Thyroid gland (tissue), 4 donors: ENCODE measurements around the gene PLK5. TPM values are rescaled to one million over a fixed set of nuclear protein-coding genes. Genes with fewer than 3 reads are reported as not detected.

Experiments used
- DNase-seq, 2 donors: peaks; one replicate each; pipeline ENCODE4 v3.0.0-alpha.2; 2019
- H3K27ac ChIP-seq, 3 donors: fragments of 200-600 bp; sonication (generic); 1 replicate in 2 of 3; 2 replicates in 1 of 3; pipeline ENCODE4 v1.5.1; 2016 to 2019; ENCODE audit warnings: mild to moderate bottlenecking in 1 of 3, moderate library complexity in 1 of 3
- H3K27me3 ChIP-seq: fragments of 200-600 bp; sonication (generic); one replicate; pipeline ENCODE4 v1.5.1; 2019
- H3K36me3 ChIP-seq, 2 donors: fragments of 200-600 bp; sonication (generic); one replicate each; pipeline ENCODE4 v1.5.1; 2016 to 2019
- H3K4me1 ChIP-seq, 2 donors: fragments of 200-600 bp; sonication (generic); one replicate each; pipeline ENCODE4 v1.5.1; 2017 to 2019
- H3K4me3 ChIP-seq, 3 donors: fragments of 200-600 bp; sonication (generic); replicated peaks in 1 of 3; 1 replicate in 2 of 3; 2 replicates in 1 of 3; pipeline ENCODE4 v1.5.1; 2016; ENCODE audit warnings: mild to moderate bottlenecking in 1 of 3
- H3K9me3 ChIP-seq: fragments of 200-600 bp; sonication (generic); one replicate; pipeline ENCODE4 v1.5.1; 2017
- CTCF ChIP-seq, 6 experiments: fragments of 200-600 bp in 3 of 6; fragments of 450-650 bp in 3 of 6; sonication (generic) in 3 of 6; IDR thresholded peaks; one replicate each; pipeline ENCODE4 v1.5.1; 2016 to 2019; ENCODE audit warnings: antibody characterized with exemption in 6 of 6, mild to moderate bottlenecking in 2 of 6, inconsistent platforms in 1 of 6, moderate library complexity in 1 of 6
- POLR2A ChIP-seq, 2 donors: fragments of 450-650 bp; IDR thresholded peaks; one replicate each; pipeline ENCODE4 v1.6.1; 2017; ENCODE audit warnings: antibody characterized with exemption in 2 of 2, mild to moderate bottlenecking in 2 of 2, moderate library complexity in 1 of 2
- WGBS, 2 donors: methylation state at CpG; one replicate each; pipeline ENCODE4 v1.1.5; 2017; 5-methylcytosine and 5-hydroxymethylcytosine counted together
- intact Hi-C: fragments of 100-400 bp; cut with DNase I; formaldehyde crosslinking; loops from one replicate; pipeline ENCODE4 v1.15.1; 2023
- total RNA-seq, 4 donors: library from RNA; depleted of rRNA; stranded (reverse); fragments of >200 nt; gene quantifications; one replicate each; pipeline ENCODE4 v1.2.3, GENCODE V29; 2016

Gene PLK5
- total RNA-seq, 4 donors from 2014 or later = not detected

GRCh38 chr19:1567848-1568227 is 44.0 kb downstream of the PLK5 start:
- DNase-seq = no peak

GRCh38 chr19:1568320-1569019 is 44.6 kb downstream of the PLK5 start, which contains the start of gene MEX3D:
TSS of gene MEX3D (minus strand) at chr19:1568325. CDS start at chr19:1568058, 267 bp downstream.
- Histone ChIP-seq H3K4me1 (peaks cover 12 to 13% of the 10 kb centered on the region in 2 donors), H3K27ac (peak within 1 kb of the TSS; percentile 46 to 82 (median 47)), H3K4me3 (peak within 1 kb of the TSS; percentile 71 to 96 (median 83)), H3K27me3 (no peaks in the 10 kb centered on the region), H3K36me3 (no peaks in the 10 kb centered on the region), H3K9me3 (no peaks in the 10 kb centered on the region)
- TF ChIP-seq CTCF (IDR thresholded peaks at IDR 0.05) (no peak), POLR2A (IDR thresholded peaks at IDR 0.05) (peak in 1 of 2 donors; percentile 38)
- intact Hi-C loops = loop anchor here (5.0 kb wide), 1 partner anchor 34 kb away; no protein-coding TSS in a partner anchor
- DNase-seq = peak; percentile 74 to 78
- WGBS, 2 donors = 19 to 23% methylated on average over 8 to 21 of the region's 63 CpGs

More at GRCh38 chr19:1567848-1568227, 44.0 kb downstream of the PLK5 start:
- Histone ChIP-seq H3K4me1 (peaks cover 12 to 13% of the 10 kb centered on the region in 2 donors), H3K4me3 (no peak overlapping the region), H3K9me3 (no peaks in the 10 kb centered on the region), H3K27ac (no peak overlapping the region), H3K27me3 (no peaks in the 10 kb centered on the region), H3K36me3 (no peaks in the 10 kb centered on the region)
- no peak for TF ChIP-seq POLR2A (IDR thresholded peaks at IDR 0.05)
- no peak for TF ChIP-seq CTCF (IDR thresholded peaks at IDR 0.05)
- no CpG with 5 or more reads among the region's 73 CpGs for WGBS, 2 donors
- intact Hi-C loops = loop anchor here (5.0 kb wide), 1 partner anchor 34 kb away; no protein-coding TSS in a partner anchor

- intact Hi-C loops = loop anchor here (5.0 kb wide), 1 partner anchor 32 kb away; no protein-coding TSS in a partner anchor
- H3K9me3 ChIP-seq = no peaks in the 10 kb centered on the region
- TF ChIP-seq CTCF (IDR thresholded peaks at IDR 0.05) = no peak
- no peak for TF ChIP-seq POLR2A (IDR thresholded peaks at IDR 0.05)
- H3K36me3 ChIP-seq = no peaks in the 10 kb centered on the region
- no peak overlapping the region for H3K4me3 ChIP-seq
- no peaks in the 10 kb centered on the region for H3K27me3 ChIP-seq
- no peak for DNase-seq
- no peak overlapping the region for H3K27ac ChIP-seq
- 85 to 86% methylated on average over 4 of the region's 4 CpGs for WGBS, 2 donors
- peaks cover 12 to 13% of the 10 kb centered on the region in 2 donors for H3K4me1 ChIP-seq
These were observed 46.1 kb downstream of the PLK5 start for GRCh38 chr19:1569997-1570396.

- Histone ChIP-seq H3K9me3 (no peaks in the 10 kb centered on the region), H3K4me3 (no peak overlapping the region), H3K36me3 (no peaks in the 10 kb centered on the region), H3K27ac (no peak overlapping the region), H3K4me1 (peaks cover 9 to 12% of the 10 kb centered on the region in 2 donors), H3K27me3 (no peaks in the 10 kb centered on the region)
- 97 to 98% methylated on average over 12 to 13 of the region's 13 CpGs for WGBS, 2 donors
- no peak for TF ChIP-seq POLR2A (IDR thresholded peaks at IDR 0.05)
- TF ChIP-seq CTCF (IDR thresholded peaks at IDR 0.05) = no peak
- DNase-seq = no peak
- intact Hi-C loops = no loop called here
These were observed 47.0 kb downstream of the PLK5 start for GRCh38 chr19:1570836-1571235.

GRCh38 chr19:1571358-1571757 is 47.5 kb downstream of the PLK5 start:
- peaks cover 4 to 6% of the 10 kb centered on the region in 2 donors for H3K4me1 ChIP-seq
- DNase-seq = no peak
- no peaks in the 10 kb centered on the region for H3K36me3 ChIP-seq
- no peaks in the 10 kb centered on the region for H3K27me3 ChIP-seq
- H3K4me3 ChIP-seq = no peak overlapping the region
- no peaks in the 10 kb centered on the region for H3K9me3 ChIP-seq
- H3K27ac ChIP-seq = no peak overlapping the region
- 89 to 92% methylated on average over 12 of the region's 12 CpGs for WGBS, 2 donors
- intact Hi-C loops = no loop called here
- no peak for TF ChIP-seq CTCF (IDR thresholded peaks at IDR 0.05)
- TF ChIP-seq POLR2A (IDR thresholded peaks at IDR 0.05) = no peak
